Kidney epithelial cell (primary cell): ENCODE measurements around the gene REXO4. TPM values are rescaled to one million over a fixed set of nuclear protein-coding genes. Genes with fewer than 3 reads are reported as not detected.
"Not testable (repeated sequence)": the region's sequence is repeated elsewhere in the genome, so short reads cannot be mapped to it uniquely, and the experiment has no call there.

ENCODE experiments used
- DNase-seq: peaks from one replicate; pipeline ENCODE4 v3.0.0-alpha.2; 2010; ENCODE audit warnings: low read depth
- H3K27me3 ChIP-seq: 2 replicates; pipeline ENCODE4 v1.6.0; 2011; ENCODE audit warnings: low read length; ENCODE audit not compliant: control insufficient read depth, insufficient read depth
- H3K36me3 ChIP-seq: 2 replicates; pipeline ENCODE4 v1.5.1; 2011; ENCODE audit warnings: low read length; ENCODE audit not compliant: control insufficient read depth, insufficient read depth
- H3K4me3 ChIP-seq: 2 replicates; pipeline ENCODE4 v1.5.1; 2011; ENCODE audit warnings: low read depth, mild to moderate bottlenecking, control low read depth, low read length
- total RNA-seq: library from RNA; depleted of rRNA; stranded (reverse); fragments of >200 nt; gene quantifications from 2 replicates; pipeline ENCODE4 v1.2.3, GENCODE V29; 2015
- TF ChIP-seq, protein P1 (sequence below): IDR thresholded peaks from 2 replicates; pipeline ENCODE4 v1.5.1; 2011; ENCODE audit warnings: mild to moderate bottlenecking, moderate library complexity, low read length, control low read depth, inconsistent platforms; ENCODE audit not compliant: insufficient read depth, poor library complexity, severe bottlenecking

Gene REXO4
- total RNA-seq, 1 donor from 2014 or later: 23.1 TPM

DNA sequence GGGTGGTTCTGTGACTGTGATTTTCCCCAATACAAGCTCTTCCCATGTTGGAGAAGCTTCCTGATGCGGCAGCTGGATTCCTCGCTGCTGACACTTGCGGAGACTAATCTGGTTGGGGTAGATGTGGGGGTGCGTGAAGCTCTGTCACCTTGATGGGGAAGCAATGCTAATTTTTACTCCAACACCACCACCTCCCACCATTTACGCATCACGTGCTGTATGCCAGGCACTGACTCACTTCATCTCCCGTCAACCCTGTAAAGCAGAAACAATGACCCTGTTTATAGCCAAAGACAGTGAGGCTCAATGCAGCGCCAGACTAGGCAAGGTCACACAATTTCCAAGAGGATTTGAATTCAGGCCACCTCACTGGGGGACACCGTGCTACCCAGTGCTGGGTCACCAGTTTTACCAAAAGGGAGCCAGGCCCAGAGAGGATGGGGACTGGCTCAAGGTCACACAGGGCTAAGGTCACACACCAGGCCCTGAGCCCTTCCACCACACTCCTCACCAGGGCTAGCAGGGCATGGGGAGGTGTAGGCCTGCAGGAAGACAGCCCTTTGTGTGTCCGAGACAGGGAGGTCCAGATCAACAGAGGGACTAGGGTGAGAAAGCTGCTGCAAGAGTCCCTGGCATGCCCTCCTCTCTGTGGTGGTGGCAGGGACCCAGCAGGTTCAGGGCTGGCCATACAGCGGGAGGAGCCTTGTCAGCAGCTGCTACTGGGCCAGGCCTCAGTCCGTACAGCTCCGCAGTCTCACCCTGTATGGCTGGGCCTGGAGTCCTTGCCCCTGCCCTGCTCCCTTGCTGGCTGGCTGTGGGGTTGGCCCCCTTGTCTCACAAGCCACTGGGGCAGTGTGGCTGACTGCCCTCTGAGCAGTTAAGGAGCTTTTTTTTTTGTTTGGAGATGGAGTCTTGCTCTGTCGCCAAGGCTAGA is 38.4 kb downstream of the REXO4 start:
- H3K27me3 ChIP-seq: no peaks in the 10 kb centered on the region
- no peaks in the 10 kb centered on the region for H3K36me3 ChIP-seq
- no peak for DNase-seq
- TF ChIP-seq, protein P1, sequence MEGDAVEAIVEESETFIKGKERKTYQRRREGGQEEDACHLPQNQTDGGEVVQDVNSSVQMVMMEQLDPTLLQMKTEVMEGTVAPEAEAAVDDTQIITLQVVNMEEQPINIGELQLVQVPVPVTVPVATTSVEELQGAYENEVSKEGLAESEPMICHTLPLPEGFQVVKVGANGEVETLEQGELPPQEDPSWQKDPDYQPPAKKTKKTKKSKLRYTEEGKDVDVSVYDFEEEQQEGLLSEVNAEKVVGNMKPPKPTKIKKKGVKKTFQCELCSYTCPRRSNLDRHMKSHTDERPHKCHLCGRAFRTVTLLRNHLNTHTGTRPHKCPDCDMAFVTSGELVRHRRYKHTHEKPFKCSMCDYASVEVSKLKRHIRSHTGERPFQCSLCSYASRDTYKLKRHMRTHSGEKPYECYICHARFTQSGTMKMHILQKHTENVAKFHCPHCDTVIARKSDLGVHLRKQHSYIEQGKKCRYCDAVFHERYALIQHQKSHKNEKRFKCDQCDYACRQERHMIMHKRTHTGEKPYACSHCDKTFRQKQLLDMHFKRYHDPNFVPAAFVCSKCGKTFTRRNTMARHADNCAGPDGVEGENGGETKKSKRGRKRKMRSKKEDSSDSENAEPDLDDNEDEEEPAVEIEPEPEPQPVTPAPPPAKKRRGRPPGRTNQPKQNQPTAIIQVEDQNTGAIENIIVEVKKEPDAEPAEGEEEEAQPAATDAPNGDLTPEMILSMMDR: no peak
- no peak overlapping the region for H3K4me3 ChIP-seq

DNA sequence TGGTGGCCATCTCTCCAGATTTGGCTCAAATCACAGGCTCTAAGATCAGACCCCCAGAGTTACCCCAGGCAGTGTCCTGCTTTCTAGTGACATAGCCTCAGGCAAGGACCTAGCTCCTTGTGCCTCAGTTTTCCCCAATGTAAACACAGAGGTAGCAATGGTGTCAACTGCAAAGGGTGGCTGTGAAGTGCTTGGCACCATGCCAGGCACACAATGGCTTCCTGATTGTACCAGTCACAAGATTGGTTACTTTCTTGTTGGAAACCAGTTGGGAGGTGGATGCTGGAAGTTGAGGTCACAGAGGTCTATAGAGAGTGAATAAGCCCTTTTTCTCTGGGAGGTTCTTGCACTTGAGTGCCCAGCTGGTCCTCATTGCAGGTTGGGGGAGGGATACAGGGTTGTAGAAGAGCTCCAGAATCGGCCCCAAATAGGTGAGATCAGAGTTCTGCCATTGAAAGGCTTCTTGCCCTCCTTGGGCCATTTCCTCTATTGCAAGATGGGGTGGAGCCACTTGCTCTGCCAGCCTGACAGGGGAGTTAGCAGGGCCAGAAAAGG is 39.3 kb downstream of the REXO4 start:
- Histone ChIP-seq H3K4me3 (no peak overlapping the region), H3K27me3 (no peaks in the 10 kb centered on the region), H3K36me3 (no peaks in the 10 kb centered on the region)
- TF ChIP-seq, protein P1: no peak
- DNase-seq: no peak

DNA sequence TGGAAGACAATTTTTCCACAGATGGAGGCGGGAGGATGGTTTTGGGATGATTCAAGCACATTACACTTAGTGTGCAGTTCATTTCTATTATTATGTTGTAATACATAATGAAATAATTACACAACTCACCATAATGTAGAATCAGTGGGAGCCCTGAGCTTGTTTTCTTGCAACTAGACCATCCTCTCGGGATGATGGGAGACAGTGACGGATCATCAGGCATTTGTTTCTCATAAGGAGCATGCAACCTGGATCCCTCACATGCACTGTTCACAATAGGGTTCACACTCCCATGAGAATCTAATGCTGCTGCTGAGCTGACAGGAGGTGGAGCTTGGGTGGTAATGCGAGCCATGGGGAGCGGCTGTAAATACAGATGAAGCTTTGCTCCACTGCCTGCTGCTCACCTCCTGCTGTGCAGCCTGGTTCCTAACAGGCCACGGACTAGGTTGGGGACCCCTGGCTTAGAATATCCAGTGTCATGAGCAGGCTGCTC is 40.0 kb downstream of the REXO4 start:
- Histone ChIP-seq H3K27me3 (no peaks in the 10 kb centered on the region), H3K36me3 (no peaks in the 10 kb centered on the region), H3K4me3 (no peak overlapping the region)
- TF ChIP-seq, protein P1: no peak
- no peak for DNase-seq

DNA sequence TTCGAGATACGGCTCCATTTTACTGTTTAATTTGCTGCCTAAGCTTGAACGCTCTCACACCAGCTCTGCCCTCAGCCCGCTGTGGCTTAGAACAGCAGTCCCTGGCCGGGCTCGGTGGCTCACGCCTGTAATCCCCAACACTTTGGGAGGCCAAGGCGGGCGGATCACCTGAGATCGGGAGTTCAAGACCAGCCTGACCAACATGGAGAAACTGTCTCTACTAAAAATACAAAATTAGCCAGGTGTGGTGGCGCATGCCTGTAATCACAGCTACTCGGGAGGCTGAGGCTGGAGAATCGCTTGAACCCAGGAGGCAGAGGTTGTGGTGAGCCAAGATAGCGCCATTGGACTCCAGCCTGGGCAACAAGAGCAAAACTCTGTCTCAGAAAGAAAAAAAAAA is 40.5 kb downstream of the REXO4 start:
- not testable (repeated sequence) for H3K36me3 ChIP-seq, H3K4me3 ChIP-seq, DNase-seq, H3K27me3 ChIP-seq

DNA sequence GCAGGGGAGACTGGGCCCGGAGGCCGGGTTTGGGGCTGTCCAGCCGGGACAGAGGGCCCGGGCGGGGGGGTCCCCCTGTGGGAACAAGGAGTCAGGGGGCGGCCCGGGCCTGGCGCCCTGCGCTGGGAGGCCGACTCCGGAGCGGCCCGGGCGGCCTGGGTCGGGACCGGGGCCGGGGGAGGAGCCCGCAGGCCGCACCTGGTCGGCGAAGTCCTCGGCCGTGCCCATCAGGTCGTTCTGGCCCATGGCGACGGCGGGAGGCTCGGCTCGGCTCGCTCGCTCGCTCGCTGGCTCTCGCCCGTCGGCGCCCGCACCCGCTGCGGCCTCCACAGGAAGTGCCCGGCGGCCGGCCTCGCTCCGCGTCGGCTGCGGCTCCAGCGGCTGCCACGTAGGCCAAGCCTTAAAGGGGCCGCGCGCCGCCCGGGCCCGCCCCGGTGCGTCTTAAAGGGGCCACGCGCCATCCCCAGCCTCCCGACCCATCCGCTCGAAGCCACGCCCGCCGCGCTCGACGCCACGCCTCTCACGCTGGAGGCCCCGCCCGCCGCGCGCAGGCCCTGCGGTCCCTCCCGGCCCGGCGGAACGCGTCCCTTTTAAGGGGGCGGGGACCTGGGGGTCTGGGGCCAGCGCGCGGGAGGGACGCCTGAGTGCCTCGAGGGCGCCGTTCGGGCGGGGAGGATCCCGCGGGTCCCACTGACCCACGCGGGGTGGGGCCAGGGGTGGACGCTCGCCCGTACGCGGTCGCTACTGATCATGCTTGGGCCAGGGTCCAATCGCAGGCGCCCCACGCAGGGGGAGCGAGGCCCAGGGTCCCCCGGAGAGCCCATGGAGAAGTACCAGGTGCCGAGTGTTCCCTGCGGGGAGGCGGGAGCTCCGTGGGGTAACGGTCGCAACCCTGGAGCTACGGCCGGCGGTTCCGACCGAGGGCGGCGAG is 41.8 kb downstream of the REXO4 start, which contains the start of the genes STKLD1 and SURF4:
Gene STKLD1 (plus strand): TSS at position 643 of the 931 bp plus-strand sequence. CDS start 108 bp downstream, at position 751.
Gene SURF4 (minus strand): TSS at position 337 of the 931 bp plus-strand sequence. CDS start 91 bp downstream, at position 246.
- H3K4me3 ChIP-seq: peak within 1 kb of the TSS; percentile 80
- no peaks in the 10 kb centered on the region for H3K36me3 ChIP-seq
- DNase-seq: peak; percentile 80
- no peaks in the 10 kb centered on the region for H3K27me3 ChIP-seq
- TF ChIP-seq, protein P1: no peak
